HEK293T (cell line): ENCODE measurements around the gene MATCAP1.

ENCODE experiments used
- BHLHE40 ChIP-seq: fragments of 450-650 bp; IDR thresholded peaks from 2 replicates; pipeline ENCODE4 v1.6.1; 2016; ENCODE audit warnings: mild to moderate bottlenecking, moderate library complexity, borderline replicate concordance
- ELF4 ChIP-seq: fragments of 450-650 bp; IDR thresholded peaks from 2 replicates; pipeline ENCODE4 v1.6.1; 2017; ENCODE audit warnings: antibody characterized with exemption
- L3MBTL2 ChIP-seq: fragments of 450-650 bp; conservative IDR thresholded peaks from 2 replicates; pipeline ENCODE4 v1.6.1; 2016; ENCODE audit warnings: mild to moderate bottlenecking

GRCh38 chr16:67163164-67163998, 20.4 kb downstream of the MATCAP1 start:
- TF ChIP-seq L3MBTL2, result no peak
- no peak for TF ChIP-seq ELF4
- TF ChIP-seq BHLHE40, result no peak
